ENCODE results near the gene SLIT1.

DNA sequence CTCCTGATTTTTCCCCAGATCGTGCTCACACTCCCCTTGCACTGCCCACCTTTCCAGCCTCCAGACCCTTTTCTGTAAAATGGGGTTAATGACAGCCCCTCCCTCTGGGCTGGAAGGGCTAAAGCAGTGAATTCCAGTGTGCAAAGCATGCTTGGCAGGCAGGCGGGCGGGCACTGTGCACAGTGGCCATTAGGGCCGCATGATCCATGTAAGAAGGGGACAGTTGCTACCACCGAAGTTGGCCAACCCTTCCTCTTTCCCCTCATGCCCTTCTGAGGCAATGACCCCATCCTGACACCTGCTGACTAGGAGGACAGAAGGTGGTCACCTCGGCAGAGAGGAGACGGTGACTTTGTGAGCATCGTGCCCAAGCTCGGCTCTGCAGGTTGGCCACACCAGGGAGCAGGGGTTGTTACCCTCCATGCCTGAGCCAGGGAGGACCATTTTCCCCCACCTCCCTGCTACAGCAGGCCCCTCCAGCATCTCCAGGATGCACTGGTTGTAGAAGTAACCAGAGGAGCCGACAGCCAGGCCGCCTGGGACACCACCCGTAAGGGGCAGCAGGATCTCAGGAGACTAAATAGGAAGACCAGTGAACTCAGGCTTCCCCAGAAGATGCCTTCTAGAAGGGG lies 166.4 kb downstream of the SLIT1 start:
- TF ChIP-seq EZH2 (IDR thresholded peaks at IDR 0.05; ENCODE audit: insufficient read depth, poor library complexity, severe bottlenecking) (no peak), EZH2phosphoT487 (IDR thresholded peaks at IDR 0.05; ENCODE audit: insufficient read depth, low read depth) (no peak)

Data from GM23248 (cell line).